ENCODE data around the gene KDM2B. TPM values are rescaled to one million over a fixed set of nuclear protein-coding genes. Genes with fewer than 3 reads are reported as not detected.

Gene KDM2B
- total RNA-seq, 1 donor from 2014 or later: 61.1 TPM

- Mint-ChIP-seq H3K4me3 (no peak overlapping the region), H3K36me3 (peaks cover 12% of the 10 kb centered on the region), H3K4me1 (peaks cover 24% of the 10 kb centered on the region), H3K9me3 (no peaks in the 10 kb centered on the region), H3K27me3 (ENCODE audit: low read depth) (no peaks in the 10 kb centered on the region), H3K27ac (no peak overlapping the region)
- TF ChIP-seq CTCF (IDR thresholded peaks at IDR 0.05; ENCODE audit: unreplicated experiment): no peak
- no peak for DNase-seq (ENCODE audit: low spot score in 2 of 2, unreplicated experiment in 2 of 2)
These were observed 51.6 kb downstream of the KDM2B start for GRCh38 chr12:121529184-121529583.

GRCh38 chr12:121525411-121525810 lies 55.4 kb downstream of the KDM2B start:
- Mint-ChIP-seq H3K27me3 (ENCODE audit: low read depth) (no peaks in the 10 kb centered on the region), H3K36me3 (peaks cover 9% of the 10 kb centered on the region), H3K27ac (no peak overlapping the region), H3K4me1 (peaks cover 7% of the 10 kb centered on the region), H3K9me3 (no peaks in the 10 kb centered on the region), H3K4me3 (no peak overlapping the region)
- TF ChIP-seq CTCF (IDR thresholded peaks at IDR 0.05; ENCODE audit: unreplicated experiment): no peak
- no peak for DNase-seq (ENCODE audit: low spot score in 2 of 2, unreplicated experiment in 2 of 2)

- Mint-ChIP-seq H3K4me3 (no peak overlapping the region), H3K27me3 (ENCODE audit: low read depth) (no peaks in the 10 kb centered on the region), H3K9me3 (no peaks in the 10 kb centered on the region), H3K36me3 (peaks cover 11% of the 10 kb centered on the region), H3K4me1 (peaks cover 6% of the 10 kb centered on the region), H3K27ac (no peak overlapping the region)
- no peak for TF ChIP-seq CTCF (IDR thresholded peaks at IDR 0.05; ENCODE audit: unreplicated experiment)
- no peak for DNase-seq (ENCODE audit: low spot score in 2 of 2, unreplicated experiment in 2 of 2)
These were observed 56.5 kb downstream of the KDM2B start for GRCh38 chr12:121524196-121524916.

- Mint-ChIP-seq H3K4me3 (no peak overlapping the region), H3K36me3 (peaks cover 15% of the 10 kb centered on the region), H3K4me1 (peaks cover 6% of the 10 kb centered on the region), H3K9me3 (no peaks in the 10 kb centered on the region), H3K27ac (no peak overlapping the region), H3K27me3 (ENCODE audit: low read depth) (no peaks in the 10 kb centered on the region)
- no peak for TF ChIP-seq CTCF (IDR thresholded peaks at IDR 0.05; ENCODE audit: unreplicated experiment)
- no peak for DNase-seq (ENCODE audit: low spot score in 2 of 2, unreplicated experiment in 2 of 2)
These were observed 57.1 kb downstream of the KDM2B start for GRCh38 chr12:121523741-121524140.

- peaks cover 6% of the 10 kb centered on the region for H3K4me1 Mint-ChIP-seq
- H3K27ac Mint-ChIP-seq: no peak overlapping the region
- H3K36me3 Mint-ChIP-seq: peaks cover 15% of the 10 kb centered on the region
- TF ChIP-seq CTCF (IDR thresholded peaks at IDR 0.05; ENCODE audit: unreplicated experiment): no peak
- no peaks in the 10 kb centered on the region for H3K27me3 Mint-ChIP-seq (ENCODE audit: low read depth)
- no peaks in the 10 kb centered on the region for H3K9me3 Mint-ChIP-seq
- no peak for DNase-seq (ENCODE audit: low spot score in 2 of 2, unreplicated experiment in 2 of 2)
- H3K4me3 Mint-ChIP-seq: no peak overlapping the region
These were observed 57.9 kb downstream of the KDM2B start for GRCh38 chr12:121522971-121523370.
